ENCODE data around the gene LMAN1L.

Gene LMAN1L

DNA sequence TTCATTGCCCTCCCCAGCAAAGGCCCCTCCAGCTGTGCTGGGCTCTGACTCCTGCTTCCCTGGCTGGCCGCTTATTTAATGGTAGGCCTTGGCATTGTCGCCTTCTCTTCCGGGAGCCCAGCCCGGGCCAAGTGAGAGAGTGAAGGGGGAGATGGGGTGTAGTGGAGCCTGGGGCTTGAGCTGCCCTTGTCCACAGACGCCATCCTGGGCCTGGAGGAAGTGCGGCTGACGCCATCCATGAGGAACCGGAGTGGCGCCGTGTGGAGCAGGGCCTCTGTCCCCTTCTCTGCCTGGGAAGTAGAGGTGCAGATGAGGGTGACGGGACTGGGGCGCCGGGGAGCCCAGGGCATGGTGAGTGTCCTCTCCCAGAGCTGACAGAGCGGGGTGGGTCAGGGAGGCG, 3.3 kb downstream of the LMAN1L start:
- peaks cover 8% of the 10 kb centered on the region for H3K27me3 ChIP-seq (ENCODE audit: insufficient read depth, low read length, poor library complexity)
- H3K9ac ChIP-seq (ENCODE audit: low read depth, low read length): no peak overlapping the region
- H3K4me3 ChIP-seq (ENCODE audit: low read depth in 1 of 2, low read length in 2 of 2): no peak overlapping the region
- H3K9me3 ChIP-seq (ENCODE audit: insufficient read depth, low read length, severe bottlenecking): no peaks in the 10 kb centered on the region
- no peak overlapping the region for H3K4me2 ChIP-seq (ENCODE audit: insufficient read depth, low read length)
- TF ChIP-seq CTCF (IDR thresholded peaks at IDR 0.05; ENCODE audit: borderline replicate concordance, extremely low read depth, low read length, poor library complexity, severe bottlenecking): no peak
- TF ChIP-seq EZH2 (IDR thresholded peaks at IDR 0.05; ENCODE audit: borderline replicate concordance, low read depth, low read length, severe bottlenecking): no peak
- no peaks in the 10 kb centered on the region for H4K20me1 ChIP-seq (ENCODE audit: insufficient read depth, low read length)
- H3K36me3 ChIP-seq (ENCODE audit: insufficient read depth, low read length): no peaks in the 10 kb centered on the region
- DNase-seq (no peak), ATAC-seq (ENCODE audit: insufficient read depth, low read depth) (no peak)
- H3K27ac ChIP-seq (ENCODE audit: low read length): no peak overlapping the region
- H3K4me1 ChIP-seq (ENCODE audit: insufficient read depth, low read length): no peaks in the 10 kb centered on the region
- no peaks in the 10 kb centered on the region for H3K79me2 ChIP-seq (ENCODE audit: insufficient read depth, low read length)
- H2AFZ ChIP-seq (ENCODE audit: low read depth, low read length): no peak overlapping the region

- no peak for DNase-seq
- no peak for ATAC-seq (ENCODE audit: insufficient read depth, low read depth)
These were observed 4.2 kb downstream of the LMAN1L start for GRCh38 chr15:74816624-74817369.

GRCh38 chr15:74817370-74817737, 4.7 kb downstream of the LMAN1L start:
- Histone ChIP-seq H3K27ac (ENCODE audit: low read length) (no peak overlapping the region), H3K9ac (ENCODE audit: low read depth, low read length) (no peak overlapping the region), H3K27me3 (ENCODE audit: insufficient read depth, low read length, poor library complexity) (peaks cover 8% of the 10 kb centered on the region), H3K9me3 (ENCODE audit: insufficient read depth, low read length, severe bottlenecking) (no peaks in the 10 kb centered on the region), H3K4me3 (ENCODE audit: low read depth in 1 of 2, low read length in 2 of 2) (no peak overlapping the region), H3K4me2 (ENCODE audit: insufficient read depth, low read length) (no peak overlapping the region), H4K20me1 (ENCODE audit: insufficient read depth, low read length) (no peaks in the 10 kb centered on the region), H3K36me3 (ENCODE audit: insufficient read depth, low read length) (no peaks in the 10 kb centered on the region), H2AFZ (ENCODE audit: low read depth, low read length) (no peak overlapping the region), H3K79me2 (ENCODE audit: insufficient read depth, low read length) (no peaks in the 10 kb centered on the region), H3K4me1 (ENCODE audit: insufficient read depth, low read length) (no peaks in the 10 kb centered on the region)
- TF ChIP-seq CTCF (IDR thresholded peaks at IDR 0.05; ENCODE audit: borderline replicate concordance, extremely low read depth, low read length, poor library complexity, severe bottlenecking): no peak
- no peak for TF ChIP-seq EZH2 (IDR thresholded peaks at IDR 0.05; ENCODE audit: borderline replicate concordance, low read depth, low read length, severe bottlenecking)
- no peak for ATAC-seq (ENCODE audit: insufficient read depth, low read depth)
- DNase-seq: no peak

More at GRCh38 chr15:74816624-74817369, 4.2 kb downstream of the LMAN1L start:
- H3K9me3 ChIP-seq (ENCODE audit: insufficient read depth, low read length, severe bottlenecking): no peaks in the 10 kb centered on the region
- no peak overlapping the region for H2AFZ ChIP-seq (ENCODE audit: low read depth, low read length)
- peaks cover 8% of the 10 kb centered on the region for H3K27me3 ChIP-seq (ENCODE audit: insufficient read depth, low read length, poor library complexity)
- H3K4me3 ChIP-seq (ENCODE audit: low read depth in 1 of 2, low read length in 2 of 2): no peak overlapping the region
- no peak for TF ChIP-seq EZH2 (IDR thresholded peaks at IDR 0.05; ENCODE audit: borderline replicate concordance, low read depth, low read length, severe bottlenecking)
- no peak for TF ChIP-seq CTCF (IDR thresholded peaks at IDR 0.05; ENCODE audit: borderline replicate concordance, extremely low read depth, low read length, poor library complexity, severe bottlenecking)
- H3K4me2 ChIP-seq (ENCODE audit: insufficient read depth, low read length): no peak overlapping the region
- no peaks in the 10 kb centered on the region for H4K20me1 ChIP-seq (ENCODE audit: insufficient read depth, low read length)
- no peak overlapping the region for H3K9ac ChIP-seq (ENCODE audit: low read depth, low read length)
- no peaks in the 10 kb centered on the region for H3K4me1 ChIP-seq (ENCODE audit: insufficient read depth, low read length)
- no peak overlapping the region for H3K27ac ChIP-seq (ENCODE audit: low read length)
- no peaks in the 10 kb centered on the region for H3K79me2 ChIP-seq (ENCODE audit: insufficient read depth, low read length)
- no peaks in the 10 kb centered on the region for H3K36me3 ChIP-seq (ENCODE audit: insufficient read depth, low read length)
